NCI-H2029 (cell line): ENCODE measurements around the gene PLPPR2.
A peak's percentile ranks its signal among the peaks of the same experiment; 100 is the strongest.
"Not testable (repeated sequence)": the region's sequence is repeated elsewhere in the genome, so short reads cannot be mapped to it uniquely, and the experiment has no call there.

ENCODE experiments used
- DNase-seq: peaks from one replicate; lab custom pipeline; 2025; lab: John Stamatoyannopoulos, UW

PLPPR2 gene

DNA sequence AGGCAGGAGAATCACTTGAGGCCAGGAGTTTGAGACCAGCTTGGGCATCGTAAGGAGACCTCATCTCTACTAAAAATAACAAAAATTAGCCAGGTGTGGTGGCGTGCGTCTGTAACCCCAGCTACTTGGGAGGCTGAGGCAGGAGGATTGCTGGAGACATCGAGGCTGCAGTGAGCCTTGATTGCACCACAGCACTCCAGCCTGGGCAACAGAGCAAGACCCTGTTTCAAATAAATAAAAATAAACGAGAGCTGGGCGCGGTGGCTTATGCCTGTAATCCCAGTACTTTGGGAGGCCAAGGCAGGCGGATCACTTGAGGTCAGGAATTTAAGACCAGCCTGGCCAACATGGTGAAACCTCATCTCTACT lies 15.1 kb upstream of the PLPPR2 start:
- not testable (repeated sequence) for DNase-seq

- no peak for DNase-seq
Observed at GRCh38 chr19:11342429-11342828, 12.8 kb upstream of the PLPPR2 start.

- peak; percentile 41 for DNase-seq
Observed at GRCh38 chr19:11345122-11345803, 10.0 kb upstream of the PLPPR2 start.

- DNase-seq = peak; percentile 99
Observed at GRCh38 chr19:11346104-11346940, 8.9 kb upstream of the PLPPR2 start, which contains the start of the genes CCDC159 and TMEM205. CCDC159 (plus strand) TSS chr19:11346519; CDS start chr19:11346607, 88 bp downstream. TMEM205 (minus strand) TSS chr19:11346268; CDS start chr19:11345619, 649 bp downstream.

- DNase-seq = no peak
Observed at GRCh38 chr19:11347546-11348039, 7.6 kb upstream of the PLPPR2 start.

DNA sequence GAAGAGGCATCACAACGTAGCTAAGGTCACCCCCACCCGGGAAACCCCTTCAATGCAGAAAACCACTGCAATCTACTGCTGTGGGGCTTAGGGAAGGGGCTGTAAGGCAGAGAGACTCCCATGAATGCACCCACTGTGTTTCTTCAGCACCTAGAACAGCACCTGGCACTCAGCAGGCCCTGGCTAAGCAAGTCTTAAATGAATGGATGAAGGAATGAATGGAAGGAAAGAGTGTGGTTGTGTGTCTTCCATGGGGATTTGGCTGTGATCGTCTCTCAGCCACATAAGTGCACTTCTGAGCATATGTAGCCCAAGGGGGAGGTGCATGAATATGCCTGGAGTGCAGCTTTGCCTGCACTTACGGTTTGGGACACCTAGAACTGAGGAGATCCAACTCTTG lies 6.1 kb upstream of the PLPPR2 start:
- DNase-seq = no peak

DNA sequence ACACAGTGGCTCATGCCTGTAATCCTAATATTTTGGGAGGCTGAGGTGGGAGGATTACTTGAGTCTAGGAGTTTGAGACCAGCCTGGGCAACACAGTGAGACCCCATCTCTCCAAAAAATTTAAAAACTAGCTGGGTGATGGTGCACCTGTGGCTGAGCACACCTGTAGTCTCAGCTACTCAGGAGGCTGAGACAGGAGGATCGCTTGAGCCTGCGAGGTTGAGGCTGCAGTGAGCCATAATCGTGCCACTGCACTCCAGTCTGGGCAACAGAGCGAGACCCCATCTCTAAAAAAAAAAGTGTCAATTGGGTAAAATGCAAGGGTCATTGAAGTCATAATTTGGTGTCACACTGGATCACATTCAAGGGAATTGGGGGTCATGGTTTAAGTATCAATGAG lies 1.1 kb upstream of the PLPPR2 start:
- not testable (repeated sequence) for DNase-seq

- no peak for DNase-seq
Observed at GRCh38 chr19:11356074-11356397, 804 bp downstream of the PLPPR2 start.

DNA sequence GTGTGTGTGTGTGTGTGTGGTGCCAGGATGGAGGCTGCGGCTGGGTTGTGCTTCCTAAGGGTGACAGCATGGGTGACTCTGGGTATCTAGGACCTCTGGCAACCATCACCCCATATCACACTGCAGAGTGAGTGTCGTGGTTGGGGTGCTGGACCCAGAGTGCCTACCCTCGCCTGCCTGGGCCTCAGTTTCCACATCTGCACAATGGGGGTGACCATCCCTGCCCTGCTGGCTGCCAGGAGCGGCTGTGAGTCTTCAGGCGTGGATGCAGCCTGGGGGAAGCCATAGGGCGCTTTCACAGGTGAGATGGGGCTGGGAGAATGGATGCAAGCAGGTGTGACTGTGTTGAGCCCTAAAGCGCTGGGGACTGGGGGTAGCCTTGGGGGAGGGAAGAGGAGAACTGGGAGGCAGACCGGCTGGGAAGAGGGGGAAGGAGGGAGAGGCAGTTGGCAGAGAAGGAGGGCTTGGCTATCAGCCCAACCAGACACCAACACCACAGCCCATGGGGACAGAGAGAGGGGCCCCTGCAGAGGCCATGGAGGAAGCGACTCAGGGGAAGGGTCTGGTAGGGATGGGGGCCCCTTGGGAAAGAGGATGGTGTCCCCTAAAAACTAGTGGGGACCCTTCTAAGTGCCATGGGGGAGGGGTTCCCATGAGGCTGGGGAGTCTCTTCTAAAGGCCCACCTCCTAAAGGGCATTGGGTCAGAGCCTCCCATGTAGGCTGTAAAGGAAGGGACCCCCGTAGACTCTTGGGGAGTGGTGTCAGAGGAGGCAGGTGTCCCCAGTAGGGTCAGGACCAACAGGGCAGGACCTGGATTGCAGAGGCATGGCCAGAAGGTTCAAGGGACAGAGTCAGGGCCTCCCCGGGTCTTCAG lies 1.7 kb downstream of the PLPPR2 start:
- no peak for DNase-seq

DNA sequence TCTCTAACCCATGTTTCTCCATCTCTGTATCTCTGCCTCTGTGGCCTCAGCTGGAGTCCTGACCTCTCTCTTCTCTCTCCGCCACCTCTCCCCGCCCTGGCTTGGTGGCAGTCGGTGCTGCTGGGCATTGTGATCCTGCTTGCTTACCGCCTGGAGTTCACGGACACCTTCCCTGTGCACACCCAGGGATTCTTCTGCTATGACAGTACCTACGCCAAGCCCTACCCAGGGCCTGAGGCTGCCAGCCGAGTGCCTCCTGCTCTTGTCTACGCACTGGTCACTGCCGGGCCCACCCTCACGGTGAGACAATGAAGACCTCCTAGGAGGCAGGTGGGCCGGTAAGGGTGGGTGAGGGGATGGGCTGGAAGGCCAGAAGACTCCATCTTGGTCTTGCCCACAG lies 4.2 kb downstream of the PLPPR2 start:
- no peak for DNase-seq

DNA sequence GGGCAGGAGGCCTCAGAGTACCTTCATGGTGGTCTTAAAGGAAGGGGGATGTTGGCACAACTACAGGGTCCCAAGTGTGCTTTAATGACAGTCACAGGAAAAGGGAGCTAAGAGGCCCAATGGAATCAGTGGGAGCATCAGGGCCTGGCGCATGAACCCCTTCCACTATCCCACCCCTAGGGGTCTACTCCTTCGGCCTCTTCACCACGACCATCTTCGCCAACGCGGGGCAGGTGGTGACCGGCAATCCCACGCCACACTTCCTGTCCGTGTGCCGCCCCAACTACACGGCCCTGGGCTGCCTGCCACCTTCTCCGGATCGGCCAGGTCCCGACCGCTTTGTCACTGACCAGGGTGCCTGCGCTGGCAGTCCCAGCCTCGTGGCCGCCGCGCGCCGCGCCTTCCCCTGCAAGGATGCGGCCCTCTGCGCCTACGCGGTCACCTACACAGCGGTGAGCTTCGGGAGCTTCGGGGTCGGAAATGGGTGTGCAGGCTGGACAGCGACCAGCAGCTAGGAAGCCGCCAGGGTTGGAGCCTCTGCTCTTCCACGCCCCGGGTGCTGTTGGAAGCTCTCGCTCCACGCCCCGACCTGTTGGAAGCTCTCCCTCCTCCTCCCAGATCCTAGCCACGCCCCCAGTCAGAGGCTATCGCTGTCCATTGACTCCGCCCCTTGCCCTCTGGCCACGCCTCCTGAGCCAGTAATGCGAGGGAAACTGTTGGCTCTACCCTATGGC lies 6.0 kb downstream of the PLPPR2 start:
- DNase-seq = no peak

GRCh38 chr19:11361771-11362731 lies 6.8 kb downstream of the PLPPR2 start:
- no peak for DNase-seq

GRCh38 chr19:11363881-11364280 lies 8.6 kb downstream of the PLPPR2 start:
- no peak for DNase-seq

DNA sequence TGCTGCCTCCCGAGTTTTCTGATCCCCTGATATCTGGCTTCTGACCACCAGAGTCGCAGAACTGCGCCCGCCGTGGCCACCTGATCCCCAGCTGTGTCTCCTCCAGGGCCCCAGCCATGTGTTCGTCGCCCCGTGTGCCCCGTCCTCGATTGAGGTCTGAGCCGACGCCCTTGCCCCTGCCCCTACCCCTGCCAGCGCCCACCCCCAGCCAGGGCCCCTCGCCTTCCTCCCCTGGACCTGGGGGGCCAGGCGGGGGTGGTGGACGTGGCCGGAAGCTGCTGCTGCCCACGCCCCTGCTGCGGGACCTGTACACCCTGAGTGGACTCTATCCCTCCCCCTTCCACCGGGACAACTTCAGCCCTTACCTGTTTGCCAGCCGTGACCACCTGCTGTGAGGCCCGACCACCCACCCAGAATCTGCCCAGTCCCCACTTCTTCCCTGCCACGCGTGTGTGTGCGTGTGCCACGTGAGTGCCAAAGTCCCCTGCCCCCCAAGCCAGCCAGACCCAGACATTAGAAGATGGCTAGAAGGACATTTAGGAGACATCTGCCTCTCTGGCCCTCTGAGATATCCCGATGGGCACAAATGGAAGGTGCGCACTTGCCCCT lies 9.2 kb downstream of the PLPPR2 start:
- no peak for DNase-seq

DNA sequence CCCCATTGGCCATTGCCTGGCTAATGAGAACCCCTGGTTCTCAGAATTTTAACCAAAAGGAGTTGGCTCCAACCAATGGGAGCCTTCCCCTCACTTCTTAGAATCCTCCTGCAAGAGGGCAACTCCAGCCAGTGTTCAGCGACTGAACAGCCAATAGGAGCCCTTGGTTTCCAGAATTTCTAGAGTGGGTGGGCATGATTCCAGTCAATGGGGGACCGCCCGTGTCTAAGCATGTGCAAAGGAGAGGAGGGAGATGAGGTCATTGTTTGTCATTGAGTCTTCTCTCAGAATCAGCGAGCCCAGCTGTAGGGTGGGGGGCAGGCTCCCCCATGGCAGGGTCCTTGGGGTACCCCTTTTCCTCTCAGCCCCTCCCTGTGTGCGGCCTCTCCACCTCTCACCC lies 9.7 kb downstream of the PLPPR2 start:
- DNase-seq = no peak

- DNase-seq = no peak
Observed at GRCh38 chr19:11365557-11366117, 10.4 kb downstream of the PLPPR2 start.

- DNase-seq = no peak
Observed at GRCh38 chr19:11367528-11367927, 12.3 kb downstream of the PLPPR2 start.

GRCh38 chr19:11370744-11371143 lies 15.5 kb downstream of the PLPPR2 start:
- no peak for DNase-seq

- peak; percentile 84 for DNase-seq
Observed at GRCh38 chr19:11373166-11373884, 18.1 kb downstream of the PLPPR2 start.
